D721Med (cell line): ENCODE results near the gene RASSF3.
A peak's percentile ranks its signal among the peaks of the same experiment; 100 is the strongest.
"Not testable (repeated sequence)": the region's sequence is repeated elsewhere in the genome, so short reads cannot be mapped to it uniquely, and the experiment has no call there.

Source experiments
- DNase-seq: peaks from one replicate; pipeline ENCODE4 v3.0.0; 2011; ENCODE audit warnings: low spot score; ENCODE audit not compliant: insufficient read length
- FAIRE-seq: peaks from 2 replicates; lab custom pipeline; 2011; peaks lifted over from hg19 to GRCh38; lab: Jason Lieb, UNC
- CTCF ChIP-seq: IDR thresholded peaks from 2 replicates; pipeline ENCODE4 v1.5.1; 2012; ENCODE audit warnings: mild to moderate bottlenecking, control low read depth; ENCODE audit not compliant: insufficient read depth; ENCODE audit errors: missing control alignments

Gene RASSF3

GRCh38 chr12:64610660-64611340, 505 bp downstream of the RASSF3 start:
- no peak for TF ChIP-seq CTCF
- DNase-seq = peak; percentile 49
- FAIRE-seq = no peak

- TF ChIP-seq CTCF = no peak
- FAIRE-seq (no peak), DNase-seq (no peak)
Observed at GRCh38 chr12:64611341-64612284, 1.3 kb downstream of the RASSF3 start.

- DNase-seq (no peak), FAIRE-seq (no peak)
- no peak for TF ChIP-seq CTCF
Observed at GRCh38 chr12:64612843-64613242, 2.5 kb downstream of the RASSF3 start.

- not testable (repeated sequence) for DNase-seq, FAIRE-seq
Observed at GRCh38 chr12:64613775-64614398, 3.6 kb downstream of the RASSF3 start.

- no peak for FAIRE-seq
- no peak for TF ChIP-seq CTCF
- DNase-seq = no peak
Observed at GRCh38 chr12:64616201-64616600, 5.9 kb downstream of the RASSF3 start.

- FAIRE-seq (no peak), DNase-seq (no peak)
- TF ChIP-seq CTCF = no peak
Observed at GRCh38 chr12:64618953-64619590, 8.8 kb downstream of the RASSF3 start.
